SK-N-SH (cell line): ENCODE results near the gene ZNRD2. TPM values are rescaled to one million over a fixed set of nuclear protein-coding genes. Genes with fewer than 3 reads are reported as not detected.

Source experiments
- CTCF ChIA-PET: fragments of 300-600, 350-600 bp; formaldehyde crosslinking; extraction: SDS; loops from one replicate; lab custom pipeline; 2021; lab: Yijun Ruan, JAX
- POLR2A ChIA-PET: fragments of 350-600 bp; sonication (Branson Sonifier 250); formaldehyde crosslinking; extraction: SDS; loops from one replicate; lab custom pipeline; 2020; ENCODE audit warnings: antibody characterized with exemption, inconsistent platforms; lab: Yijun Ruan, JAX
- DNase-seq: peaks from one replicate; pipeline ENCODE4 v3.0.0; 2012
- H2AFZ ChIP-seq: fragments of 200-600 bp; sonication (generic); 2 replicates; pipeline ENCODE4 v1.8.1; 2016; ENCODE audit warnings: antibody characterized with exemption, mild to moderate bottlenecking, low read depth
- H3F3A ChIP-seq: fragments of 200-600 bp; sonication (generic); replicated peaks from 2 replicates; pipeline ENCODE3; 2016; ENCODE audit warnings: antibody characterized with exemption, mild to moderate bottlenecking; ENCODE audit not compliant: insufficient read depth
- H3K27ac ChIP-seq, 2 experiments: fragments of 200-500 bp in 1 of 2; fragments of 200-600 bp in 1 of 2; sonication (Bioruptor generic) in 1 of 2; sonication (generic), shearing (Covaris generic) in 1 of 2; 2 replicates each; pipeline versions ENCODE4 v1.5.1 to v1.6.1; 2014 to 2016; ENCODE audit warnings: low read depth in 2 of 2, inconsistent platforms in 1 of 2, low read length in 1 of 2, mild to moderate bottlenecking in 1 of 2, mixed read lengths in 1 of 2
- H3K27me3 ChIP-seq: fragments of 200-600 bp; sonication (generic), shearing (Covaris generic); 2 replicates; pipeline ENCODE4 v1.6.1; 2016; ENCODE audit warnings: mixed run types; ENCODE audit not compliant: insufficient read depth
- H3K36me3 ChIP-seq, 2 experiments: fragments of 200-500 bp in 1 of 2; fragments of 200-600 bp in 1 of 2; sonication (Bioruptor generic) in 1 of 2; sonication (generic) in 1 of 2; replicated peaks in 1 of 2; 2 replicates each; pipeline versions ENCODE3 to v1.5.1; 2014 to 2016; ENCODE audit warnings: low read length in 1 of 2, mild to moderate bottlenecking in 1 of 2; ENCODE audit not compliant: insufficient read depth in 2 of 2, control insufficient read depth in 1 of 2
- H3K4me1 ChIP-seq, 2 experiments: fragments of 200-500 bp in 1 of 2; fragments of 200-600 bp in 1 of 2; sonication (Bioruptor generic) in 1 of 2; sonication (generic), shearing (Covaris generic) in 1 of 2; 2 replicates each; pipeline versions ENCODE4 v1.5.1 to v1.6.1; 2014 to 2016; ENCODE audit warnings: low read depth in 1 of 2, low read length in 1 of 2, mixed run types in 1 of 2; ENCODE audit not compliant: insufficient read depth in 2 of 2, control insufficient read depth in 1 of 2
- H3K4me2 ChIP-seq: fragments of 200-600 bp; sonication (generic), shearing (Covaris generic); 2 replicates; pipeline ENCODE4 v1.6.1; 2017; ENCODE audit warnings: mixed run types
- H3K4me3 ChIP-seq, 2 experiments: fragments of 200-500 bp in 1 of 2; fragments of 200-600 bp in 1 of 2; sonication (Bioruptor generic) in 1 of 2; sonication (generic), shearing (Covaris generic) in 1 of 2; 2 replicates each; pipeline versions ENCODE4 v1.5.1 to v1.8.1; 2014 to 2016; ENCODE audit warnings: low read depth in 2 of 2, inconsistent platforms in 1 of 2, low read length in 1 of 2, mild to moderate bottlenecking in 1 of 2, mixed read lengths in 1 of 2, moderate library complexity in 1 of 2
- H3K79me2 ChIP-seq: fragments of 200-600 bp; sonication (generic); 2 replicates; pipeline ENCODE4 v1.8.1; 2017; ENCODE audit warnings: mild to moderate bottlenecking; ENCODE audit not compliant: insufficient read depth
- H3K9ac ChIP-seq: fragments of 200-600 bp; sonication (generic); 2 replicates; pipeline ENCODE4 v1.6.1; 2017; ENCODE audit warnings: mixed run types
- H3K9me2 ChIP-seq: fragments of 200-600 bp; sonication (generic); 2 replicates; pipeline ENCODE4 v1.6.1; 2017; ENCODE audit warnings: mixed run types
- H3K9me3 ChIP-seq: fragments of 200-600 bp; sonication (generic); 2 replicates; pipeline ENCODE4 v1.6.1; 2017; ENCODE audit warnings: mixed run types, mild to moderate bottlenecking, moderate library complexity
- H4K20me1 ChIP-seq: fragments of 200-600 bp; sonication (generic); 2 replicates; pipeline ENCODE4 v1.6.1; 2017; ENCODE audit warnings: mild to moderate bottlenecking, mixed run types; ENCODE audit not compliant: insufficient read depth
- CHD2 ChIP-seq: fragments of 150-350 bp; IDR thresholded peaks from 2 replicates; pipeline ENCODE4 v1.6.1; 2018; ENCODE audit warnings: low read length; ENCODE audit not compliant: partially characterized antibody
- CTCF ChIP-seq: fragments of 200-600 bp; sonication (generic); IDR thresholded peaks from 2 replicates; pipeline ENCODE4 v1.6.1; 2017; ENCODE audit warnings: antibody characterized with exemption, mild to moderate bottlenecking, moderate library complexity
- ELF1 ChIP-seq: IDR thresholded peaks from 2 replicates; pipeline ENCODE4 v1.4.0; 2012
- EZH2phosphoT487 ChIP-seq: fragments of 200-600 bp; sonication (generic); IDR thresholded peaks from 2 replicates; pipeline ENCODE4 v1.6.1; 2017; ENCODE audit warnings: low read depth, mixed run types, mild to moderate bottlenecking, antibody characterized with exemption, moderate library complexity, borderline replicate concordance
- FOXM1 ChIP-seq: IDR thresholded peaks from 2 replicates; pipeline ENCODE4 v1.4.0; 2012; ENCODE audit warnings: low read depth, mild to moderate bottlenecking
- GATA2 ChIP-seq: sonication (generic); formaldehyde crosslinking; IDR thresholded peaks from 2 replicates; pipeline ENCODE4 v1.5.0; 2020; ENCODE audit warnings: mild to moderate bottlenecking, missing genetic modification reagents
- IRF3 ChIP-seq: fragments of 150-350 bp; IDR thresholded peaks from 2 replicates; pipeline ENCODE4 v1.6.1; 2016; ENCODE audit warnings: mild to moderate bottlenecking, low read depth, low read length
- JUND ChIP-seq: IDR thresholded peaks from 2 replicates; pipeline ENCODE4 v1.4.0; 2012
- MAX ChIP-seq: IDR thresholded peaks from 2 replicates; pipeline ENCODE4 v1.4.0; 2012; ENCODE audit warnings: low read depth
- MXI1 ChIP-seq: IDR thresholded peaks from 2 replicates; pipeline ENCODE4 v1.6.1; 2012; ENCODE audit warnings: mild to moderate bottlenecking, low read depth, low read length, improper control_type of control experiment
- NRF1 ChIP-seq: IDR thresholded peaks from 2 replicates; pipeline ENCODE4 v1.6.1; 2012; ENCODE audit warnings: low read depth, mild to moderate bottlenecking, low read length
- PBX3 ChIP-seq: IDR thresholded peaks from 2 replicates; pipeline ENCODE4; 2012
- RAD21 ChIP-seq: IDR thresholded peaks from 2 replicates; pipeline ENCODE4 v1.6.1; 2012; ENCODE audit warnings: mild to moderate bottlenecking, low read length
- SMC3 ChIP-seq: IDR thresholded peaks from 2 replicates; pipeline ENCODE4 v1.6.1; 2012; ENCODE audit warnings: low read depth, low read length, improper control_type of control experiment
- USF2 ChIP-seq: fragments of 150-350 bp; IDR thresholded peaks from 2 replicates; pipeline ENCODE4 v1.6.1; 2017; ENCODE audit warnings: antibody characterized with exemption, low read length, low read depth, borderline replicate concordance
- WGBS: methylation state at CpG from one replicate; pipeline ENCODE4 v1.1.6; 2017; ENCODE audit warnings: low lambda C conversion rate; 5-methylcytosine and 5-hydroxymethylcytosine counted together
- polyA plus RNA-seq, 3 experiments: library from polyadenylated mRNA; depleted of rRNA; stranded (reverse); fragments of >200 nt; gene quantifications; 2 replicates each; pipeline ENCODE4 v1.2.3, GENCODE V29; 2012

Gene ZNRD2
- polyA plus RNA-seq, 1 of the 3 experiments (the other 2 are of a cell fraction): 78.1 TPM

- no peak for TF ChIP-seq JUND
- no peak for TF ChIP-seq USF2
Measured at GRCh38 chr11:65538915-65539743, 31.1 kb upstream of the ZNRD2 start (continued).

- Histone ChIP-seq H4K20me1 (peaks cover 20% of the 10 kb centered on the region), H3K79me2 (no peaks in the 10 kb centered on the region), H3K4me1 (peaks cover 4 to 12% of the 10 kb centered on the region in 2 experiments; a peak in 1 of 4 replicates), H3K4me2 (peak overlapping the region; percentile 71; the same call in 1 of the 2 replicates), H3K36me3 (peaks cover 0 to 47% of the 10 kb centered on the region in 2 experiments), H3K9ac (no peak overlapping the region), H3F3A (peaks cover 42% of the 10 kb centered on the region), H3K9me3 (no peaks in the 10 kb centered on the region), H3K4me3 (peak overlapping the region in 1 of 2 experiments; percentile 43; a peak in 2 of 4 replicates), H3K9me2 (no peaks in the 10 kb centered on the region), H3K27ac (peak overlapping the region in 1 of 2 experiments; percentile 29; a peak in 1 of 4 replicates), H2AFZ (no peak overlapping the region), H3K27me3 (no peaks in the 10 kb centered on the region)
- no peak for TF ChIP-seq ELF1
- WGBS: 76% methylated on average over 23 of the region's 60 CpGs
- ChIA-PET POLR2A (interaction anchor here (1.0 to 1.5 kb wide), 7 partner anchors 9 to 75 kb away, joined by 3 to 7 read pairs (median 4); partner anchors contain the start of genes FAM89B, PCNX3, SCYL1 and ZNRD2), CTCF (interaction anchor here (0.7 to 13.1 kb wide), 19 partner anchors 11 to 361 kb away, joined by 3 to 295 read pairs (median 9); partner anchors contain the start of genes EHBP1L1, FAM89B, KCNK7 and LTBP3)
- peak; percentile 88 for DNase-seq
Measured at GRCh38 chr11:65539744-65540289, 30.5 kb upstream of the ZNRD2 start.

- Histone ChIP-seq H3K9ac (no peak overlapping the region), H3K27ac (peak overlapping the region; percentile 29 to 81), H3K4me2 (peak overlapping the region; percentile 71), H2AFZ (no peak overlapping the region), H3K9me2 (no peaks in the 10 kb centered on the region), H3K27me3 (no peaks in the 10 kb centered on the region), H3K36me3 (peaks cover 0 to 50% of the 10 kb centered on the region in 2 experiments), H3K4me3 (peak overlapping the region; percentile 43 to 49), H3K9me3 (no peaks in the 10 kb centered on the region), H3K79me2 (no peaks in the 10 kb centered on the region), H4K20me1 (peaks cover 20% of the 10 kb centered on the region), H3K4me1 (peaks cover 4 to 12% of the 10 kb centered on the region in 2 experiments; a peak in 1 of 4 replicates), H3F3A (peaks cover 42% of the 10 kb centered on the region)
- 2% methylated on average over 11 of the region's 78 CpGs for WGBS
- DNase-seq: peak; percentile 99
- ChIA-PET CTCF (interaction anchor here (0.6 to 13.1 kb wide), 33 partner anchors 8 to 360 kb away, joined by 3 to 295 read pairs (median 5); partner anchors contain the start of genes EHBP1L1, FAM89B, KCNK7 and LTBP3), POLR2A (interaction anchor here (0.7 to 1.6 kb wide), 10 partner anchors 10 to 97 kb away, joined by 3 to 7 read pairs (median 4); partner anchors contain the start of genes FAM89B, PCNX3, SCYL1 and SIPA1)
- TF ChIP-seq EZH2phosphoT487 (no peak), PBX3 (peak; percentile 5; the same call in 1 of the 2 replicates), MAX (peak; percentile 16; the same call in 1 of the 2 replicates), GATA2 (no peak), CHD2 (peak; percentile 29), IRF3 (no peak), RAD21 (peak; percentile 80), CTCF (peak; percentile 87), FOXM1 (no peak; the same call in 1 of the 2 replicates), NRF1 (no peak), SMC3 (peak; percentile 83), MXI1 (peak; percentile 55)
Measured at GRCh38 chr11:65540290-65541092, 29.8 kb upstream of the ZNRD2 start.
